GM19328 (cell line): ENCODE data around the gene EVPL.
"Not testable (repeated sequence)": the region's sequence is repeated elsewhere in the genome, so short reads cannot be mapped to it uniquely, and the experiment has no call there.

ENCODE experiments used
- ATAC-seq: cut with Tn5 transposase; IDR thresholded peaks from one replicate; pipeline ENCODE4 v1.9.1; 2021; ENCODE audit warnings: mild to moderate bottlenecking, moderate library complexity; ENCODE audit not compliant: unreplicated experiment

The EVPL gene

DNA sequence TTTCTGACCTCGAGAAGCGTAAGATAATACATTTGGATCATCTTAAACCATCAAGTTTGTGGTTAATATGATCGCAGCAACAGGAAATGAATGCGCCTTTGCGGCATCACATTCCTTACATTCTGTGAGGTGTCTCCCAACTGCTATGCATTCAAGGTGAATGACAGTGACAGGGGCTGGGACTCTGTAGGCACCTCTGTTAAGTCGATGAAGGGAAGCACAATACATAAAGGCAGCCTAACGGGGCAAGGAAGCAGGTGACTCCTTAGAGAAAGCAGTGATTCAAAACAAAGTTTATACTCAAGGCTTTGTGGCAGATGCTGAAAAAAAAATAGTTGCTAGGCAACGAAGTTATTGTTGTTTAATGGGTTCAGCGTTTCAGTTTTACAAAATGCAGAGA lies 21.6 kb upstream of the EVPL start:
- ATAC-seq: no peak

DNA sequence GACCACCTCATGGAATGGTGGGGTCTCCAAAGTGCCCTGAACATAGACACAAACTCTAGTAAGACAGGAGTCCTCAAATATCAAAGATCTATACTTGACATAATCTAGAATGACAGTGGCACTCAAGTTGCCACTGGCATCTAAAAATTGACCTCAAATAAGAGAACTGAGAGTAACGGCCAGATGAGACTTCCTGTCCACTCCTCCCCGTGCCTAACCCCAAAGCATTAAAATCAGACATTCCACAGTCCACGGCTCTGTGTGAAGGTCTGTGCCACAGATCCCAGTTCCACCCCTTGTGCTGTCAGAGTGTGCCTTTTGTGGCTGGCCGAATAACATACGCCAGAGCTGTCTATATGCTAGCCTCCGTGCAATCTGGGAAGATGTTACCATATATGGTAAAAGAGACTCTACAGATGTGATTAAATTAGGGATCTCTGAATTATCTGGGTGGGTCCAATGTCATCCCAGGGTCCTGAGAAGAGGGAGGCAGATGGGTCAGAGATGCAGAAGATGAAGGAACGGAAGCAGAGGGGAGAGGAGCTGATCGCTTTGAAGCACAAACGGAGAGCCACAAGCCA lies 21.0 kb upstream of the EVPL start:
- no peak for ATAC-seq

DNA sequence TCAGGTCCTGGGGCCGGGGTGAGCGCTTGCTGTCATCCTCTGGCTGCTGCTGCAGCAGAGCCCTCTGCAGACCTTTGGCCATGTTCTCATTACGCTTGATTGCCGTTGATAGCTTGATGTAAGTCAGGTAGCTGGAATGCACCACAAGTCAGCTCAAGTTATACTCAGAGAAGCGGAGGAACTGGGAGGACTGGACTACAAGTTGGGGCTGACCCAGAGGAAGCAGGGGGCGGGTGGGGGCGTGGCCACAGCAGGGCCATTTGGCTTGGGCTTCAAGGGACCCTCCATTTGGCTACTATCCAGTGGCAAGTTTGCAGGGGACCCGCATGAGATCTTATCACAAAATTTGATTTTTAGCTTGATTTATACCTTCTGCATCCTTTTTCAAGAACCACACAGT lies 19.0 kb upstream of the EVPL start:
- no peak for ATAC-seq

DNA sequence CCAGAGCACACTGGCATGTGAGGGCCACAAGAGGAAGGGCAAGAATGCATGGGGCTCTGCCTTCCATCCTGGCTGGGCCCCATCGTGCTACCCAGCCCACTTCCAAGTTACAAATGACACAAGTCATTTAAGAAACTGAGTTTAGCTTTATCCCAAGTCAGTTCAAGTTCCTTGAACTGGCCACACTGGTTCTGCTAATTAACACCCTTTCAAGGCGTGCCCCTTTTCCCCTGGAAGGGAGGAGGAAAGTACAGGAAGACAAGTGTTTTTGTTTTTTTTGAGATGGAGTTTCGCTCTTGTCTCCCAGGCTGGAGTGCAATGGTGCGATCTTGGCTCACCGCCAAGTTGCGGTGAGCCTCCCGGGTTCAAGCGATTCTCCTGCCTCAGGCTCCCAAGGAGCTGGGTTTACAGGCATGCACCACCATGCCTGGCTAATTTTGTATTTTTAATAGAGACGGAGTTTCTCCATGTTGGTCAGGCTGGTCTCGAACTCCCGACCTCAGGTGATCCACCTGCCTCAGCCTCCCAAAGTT lies 17.4 kb upstream of the EVPL start:
- not testable (repeated sequence) for ATAC-seq

DNA sequence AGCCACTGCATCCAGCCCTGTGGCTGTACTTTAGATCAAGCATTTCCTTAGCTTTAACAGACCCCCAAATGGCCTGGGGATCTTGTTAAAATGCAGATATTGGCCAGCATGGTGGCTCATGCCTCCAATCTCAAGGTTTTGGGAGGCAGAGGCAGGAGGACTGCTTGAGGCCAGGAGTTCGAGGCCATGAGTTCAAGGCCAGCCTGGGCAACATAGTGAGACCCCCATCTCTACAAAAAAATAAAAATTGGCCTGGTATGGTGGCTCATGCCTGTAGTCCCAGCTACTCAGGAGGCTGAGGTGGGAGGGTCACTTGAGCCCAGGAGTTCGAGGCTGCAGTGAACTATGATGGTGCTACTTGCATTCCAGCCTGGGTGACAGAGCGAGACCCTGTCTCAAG lies 15.8 kb upstream of the EVPL start:
- not testable (repeated sequence) for ATAC-seq

DNA sequence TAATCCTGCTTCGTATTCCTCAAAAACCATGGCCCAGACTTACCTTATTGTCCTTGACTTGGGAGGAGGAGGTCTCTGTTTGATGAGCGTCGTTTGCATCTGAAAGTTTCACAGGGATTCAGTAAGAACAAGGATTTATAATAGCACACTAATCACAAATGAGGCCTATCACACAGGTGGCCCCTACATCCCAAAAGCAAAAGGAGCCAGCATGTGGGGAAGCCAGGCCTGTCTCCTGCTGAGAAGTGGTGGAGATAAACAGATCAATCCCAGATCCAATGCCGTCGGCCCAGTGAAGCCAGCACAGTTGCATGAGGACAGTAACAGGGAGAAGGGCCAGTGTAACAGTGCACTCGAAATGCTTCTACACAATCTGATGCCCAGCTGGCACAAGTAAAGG lies 13.3 kb upstream of the EVPL start:
- ATAC-seq: no peak

DNA sequence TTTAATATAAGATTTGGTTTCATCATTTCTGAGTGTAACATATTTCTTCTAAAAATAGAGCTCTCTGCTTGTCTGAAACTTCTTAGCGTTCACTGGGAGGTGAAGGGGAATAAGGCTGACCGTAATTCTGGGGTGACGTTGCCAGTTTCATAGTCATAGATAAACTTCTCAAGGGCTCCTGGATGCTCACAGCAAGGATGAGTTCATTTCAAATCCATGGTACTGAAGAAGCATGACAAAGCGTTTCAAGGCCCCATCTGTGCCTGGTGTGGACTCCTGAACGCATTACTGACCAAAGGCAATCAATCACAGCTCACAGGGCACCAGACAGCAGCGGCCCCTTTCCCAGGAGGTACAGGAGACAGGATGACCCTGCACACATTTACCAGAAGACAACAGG lies 12.0 kb upstream of the EVPL start:
- ATAC-seq: no peak

DNA sequence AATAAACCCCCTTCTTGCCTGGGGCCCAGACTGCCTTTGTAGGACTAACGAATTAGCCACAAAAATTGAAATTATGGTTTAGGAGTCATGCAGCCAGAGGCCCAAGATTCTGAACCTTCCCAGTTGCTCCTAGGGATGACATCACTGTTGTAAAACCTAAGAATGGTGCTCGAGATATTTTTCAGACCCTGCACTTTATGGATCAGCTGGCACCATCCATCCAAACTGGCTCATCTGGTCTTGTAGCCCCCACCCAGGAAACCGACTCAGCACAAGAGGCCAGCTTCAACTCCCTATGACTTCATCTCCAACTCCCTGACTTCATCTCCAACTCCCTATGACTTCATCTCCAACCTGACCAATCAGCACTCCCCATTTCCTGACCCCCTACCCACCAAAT lies 10.9 kb upstream of the EVPL start:
- no peak for ATAC-seq

DNA sequence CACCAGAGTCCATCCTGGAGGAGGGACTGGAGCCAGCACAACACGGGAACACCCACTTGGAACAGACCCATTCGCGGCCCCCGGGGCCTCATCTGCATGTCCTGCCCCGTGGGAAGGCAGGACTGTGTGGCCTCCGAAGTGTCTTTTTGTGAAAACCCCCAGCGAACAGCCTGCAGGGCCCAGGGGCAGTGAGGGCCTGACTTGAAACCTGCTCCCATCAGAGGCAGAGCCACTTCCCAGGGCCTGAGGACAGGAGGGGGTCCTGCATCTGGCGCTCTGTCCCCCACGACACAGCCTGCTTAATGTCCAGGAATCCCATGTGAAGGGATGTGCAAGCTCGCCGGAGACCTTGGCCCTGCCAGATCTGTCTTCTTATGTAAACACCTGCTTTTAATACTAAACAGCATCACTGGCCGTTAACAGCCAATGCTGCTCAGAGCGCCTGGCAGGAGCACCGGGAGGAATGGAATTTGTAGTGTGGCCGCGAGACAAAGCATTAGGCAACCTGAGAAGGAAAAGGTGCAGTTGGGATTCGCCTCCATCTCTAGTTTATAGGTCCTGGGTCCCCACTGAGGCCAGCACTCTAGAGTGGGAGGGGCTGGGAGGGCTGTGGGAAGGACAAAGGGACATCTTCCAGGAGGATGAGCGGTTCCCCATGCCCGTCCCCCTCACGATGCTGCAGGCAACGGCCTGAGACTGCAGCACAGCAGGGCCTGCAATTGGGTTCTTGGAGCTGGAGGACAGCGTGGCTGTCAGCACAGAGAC lies 9.6 kb upstream of the EVPL start:
- ATAC-seq: no peak

DNA sequence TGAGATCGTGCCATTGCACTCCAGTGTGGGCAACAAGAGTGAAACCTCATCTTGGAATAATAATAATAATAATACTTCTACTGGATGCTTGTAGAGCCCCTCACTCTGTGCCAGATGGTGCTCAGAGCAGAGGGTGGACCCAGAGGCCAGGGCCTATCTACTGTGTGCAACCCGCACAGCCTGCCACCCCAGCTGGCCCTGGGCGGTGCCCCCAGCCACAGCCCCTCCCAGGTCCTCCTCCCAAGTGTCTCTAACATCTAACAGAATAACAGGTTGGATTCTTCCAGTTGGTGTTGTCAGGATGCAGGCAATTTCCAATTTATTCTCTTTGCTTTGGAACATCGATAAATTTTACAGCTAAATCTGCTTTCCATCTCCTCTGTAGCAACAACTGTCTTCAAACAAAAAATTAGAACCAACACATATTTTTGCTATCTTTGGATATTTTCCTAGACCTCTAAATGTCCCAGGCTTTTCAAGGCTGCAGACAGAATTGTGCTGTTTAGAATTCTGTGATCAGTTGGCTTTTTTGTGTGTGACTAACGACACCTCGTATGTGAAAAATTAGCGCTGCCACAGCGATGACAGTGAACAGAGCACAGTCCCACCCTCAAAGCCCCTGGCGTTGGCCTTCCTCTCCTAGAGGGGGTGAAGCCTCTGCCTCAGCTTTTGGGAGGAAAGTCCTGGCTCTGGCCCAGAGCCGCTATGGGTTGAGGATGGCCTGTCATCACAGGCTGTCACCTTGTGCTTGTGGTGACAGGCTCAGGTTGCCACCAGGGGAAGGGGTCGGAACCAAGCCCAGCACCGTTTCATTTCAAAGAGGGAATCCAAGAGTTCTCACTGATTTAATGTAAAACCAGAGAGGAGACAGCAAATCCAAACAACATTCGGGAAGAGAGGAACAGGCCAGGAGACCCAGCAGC lies 7.6 kb upstream of the EVPL start:
- ATAC-seq: no peak

DNA sequence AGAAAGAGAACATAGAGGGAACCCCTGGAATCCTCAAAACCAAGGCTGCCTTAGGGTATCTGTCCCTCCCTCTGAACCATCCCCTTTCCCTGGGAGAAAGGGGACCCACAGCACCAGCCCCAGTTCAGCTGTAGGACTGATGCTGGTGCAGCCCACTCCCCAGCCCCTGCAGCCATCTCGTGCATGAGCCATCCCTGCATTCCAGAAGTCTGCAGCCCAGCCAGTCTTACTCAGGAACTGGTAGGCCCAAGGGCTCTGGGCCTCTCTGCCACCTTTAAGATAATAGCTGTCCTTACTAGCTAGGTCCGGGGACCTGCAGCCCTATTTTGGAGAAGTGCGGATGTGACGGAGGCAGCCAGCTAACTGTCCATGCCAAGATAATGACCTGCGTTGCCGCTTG lies 6.0 kb upstream of the EVPL start:
- ATAC-seq: no peak

DNA sequence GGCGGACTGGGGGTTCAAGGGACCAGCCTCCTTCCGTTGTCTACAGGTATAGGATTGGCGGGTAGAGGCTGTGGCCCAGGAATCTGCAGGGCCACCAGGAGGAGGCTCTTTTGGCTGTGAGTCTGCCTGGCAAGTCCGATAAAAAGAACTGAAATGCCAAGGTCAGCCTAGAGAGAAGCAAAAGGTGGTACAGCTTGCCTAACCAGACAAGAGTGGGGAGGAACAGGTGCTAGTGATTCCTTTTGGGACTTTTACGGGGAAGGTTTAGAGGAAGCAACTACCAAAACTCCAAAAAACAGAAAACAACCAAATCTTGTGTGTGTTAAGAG lies 5.6 kb upstream of the EVPL start:
- ATAC-seq: no peak

DNA sequence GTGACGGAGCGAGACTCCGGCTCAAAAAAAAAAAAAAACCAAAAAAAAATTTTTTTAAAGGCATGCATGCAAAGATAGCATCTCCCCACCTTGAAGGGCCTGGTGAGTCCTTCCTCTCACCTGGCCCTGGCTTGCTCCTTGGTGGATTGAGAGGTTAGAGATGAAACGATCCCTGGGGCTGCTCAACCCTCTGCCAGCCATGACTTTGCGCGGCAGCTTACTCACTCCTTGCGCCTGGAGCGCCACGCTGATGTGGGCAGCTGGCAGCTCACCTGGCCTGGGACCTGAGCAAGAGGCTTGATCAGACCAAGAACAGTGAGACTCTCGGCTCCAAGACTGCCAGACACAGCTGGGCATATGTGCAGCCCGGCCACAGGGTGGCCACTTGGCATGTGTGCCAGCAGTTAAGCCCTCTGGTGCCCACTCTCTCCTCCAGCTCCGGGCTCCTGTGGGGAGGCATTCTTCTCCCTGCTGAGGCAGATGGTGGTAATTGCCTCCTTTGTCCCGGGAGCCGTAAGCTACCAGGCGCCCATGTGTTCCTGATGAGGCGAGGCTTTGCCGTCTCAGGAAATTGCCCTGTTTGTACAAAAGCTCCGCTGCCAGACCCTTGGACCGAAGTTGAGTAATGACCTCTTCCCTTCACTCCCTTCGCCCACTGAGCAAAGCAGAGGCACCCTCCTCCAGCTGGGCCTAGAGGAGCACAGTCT lies 5.1 kb upstream of the EVPL start:
- no peak for ATAC-seq

DNA sequence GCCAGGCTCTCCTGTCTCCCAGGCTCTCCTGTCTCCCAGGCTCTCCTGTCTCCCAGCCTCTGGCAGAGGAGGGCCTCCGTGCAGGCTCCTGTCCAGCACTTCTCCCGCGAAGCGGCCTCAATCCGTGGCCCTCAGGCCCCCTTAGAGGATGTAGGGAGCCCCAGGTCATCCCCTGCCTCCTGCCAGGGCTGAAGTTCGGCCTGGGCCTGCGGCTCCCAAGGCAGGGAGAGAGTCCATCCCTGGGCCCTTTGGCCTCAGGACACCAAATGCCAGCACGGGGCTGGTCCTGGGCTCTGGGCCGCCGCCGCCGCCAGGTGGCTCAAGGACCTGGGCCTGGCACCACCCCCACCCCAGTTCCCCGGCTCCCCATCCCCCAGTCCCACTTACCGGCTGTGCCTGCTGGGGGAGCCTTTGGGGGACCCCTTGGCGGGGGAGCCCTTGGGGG lies 370 bp downstream of the EVPL start:
- no peak for ATAC-seq

DNA sequence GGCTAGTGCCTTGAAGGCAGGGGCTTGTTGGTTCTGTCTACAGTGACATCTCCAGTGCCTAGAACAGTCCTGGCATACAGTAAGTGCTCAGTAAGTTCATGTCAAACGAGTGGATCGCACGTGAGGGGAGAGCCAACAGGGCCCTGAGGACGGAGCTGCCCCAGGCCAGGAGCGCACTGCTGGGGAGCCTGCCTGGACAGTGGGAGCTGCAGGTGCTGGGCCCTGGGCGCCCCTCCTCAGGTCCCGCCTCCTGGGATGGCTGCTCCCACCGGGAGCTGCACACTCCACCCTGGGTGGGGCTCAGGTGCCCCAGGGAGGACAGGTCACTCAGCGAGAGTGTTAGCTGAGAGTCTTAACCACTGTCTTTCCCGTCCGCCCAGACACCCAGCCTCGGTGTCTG lies 1.8 kb downstream of the EVPL start:
- ATAC-seq: no peak

DNA sequence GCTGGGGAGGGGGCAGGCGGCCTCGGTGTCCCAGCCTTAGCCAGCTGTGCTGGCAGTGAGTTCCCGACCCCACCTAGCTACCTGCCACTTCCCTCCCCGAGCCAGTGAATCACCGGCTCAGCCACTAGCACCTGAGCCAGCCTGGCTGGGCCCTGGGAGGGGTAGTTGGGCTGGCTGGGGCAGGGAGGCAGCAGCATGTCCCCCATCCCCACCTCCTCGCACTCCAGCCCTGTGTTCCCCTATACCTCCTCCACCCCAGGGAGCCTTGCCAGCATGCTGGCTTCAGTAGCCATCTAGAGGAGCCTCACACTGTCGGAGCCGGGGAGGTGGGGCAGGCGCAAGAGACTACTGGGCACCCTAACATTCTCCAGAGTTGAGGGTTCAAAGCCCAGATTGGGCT lies 2.8 kb downstream of the EVPL start:
- ATAC-seq: no peak

DNA sequence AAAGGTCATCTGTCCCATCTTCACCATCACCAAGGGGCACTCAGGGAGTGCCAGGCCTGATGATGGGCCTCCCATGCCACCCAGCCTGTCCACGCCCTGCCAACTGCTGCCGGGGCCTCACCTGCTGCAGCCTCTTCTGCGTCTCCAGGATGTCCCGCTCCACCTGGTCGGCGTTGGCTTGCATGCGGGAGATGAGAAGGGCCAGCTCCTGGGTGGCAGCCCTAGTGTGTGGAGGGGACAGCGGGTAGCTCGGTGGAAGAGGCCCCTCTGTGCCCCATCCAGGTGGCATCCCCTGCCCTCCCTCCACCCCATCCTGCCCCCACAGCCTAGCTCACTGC lies 3.2 kb downstream of the EVPL start:
- no peak for ATAC-seq

DNA sequence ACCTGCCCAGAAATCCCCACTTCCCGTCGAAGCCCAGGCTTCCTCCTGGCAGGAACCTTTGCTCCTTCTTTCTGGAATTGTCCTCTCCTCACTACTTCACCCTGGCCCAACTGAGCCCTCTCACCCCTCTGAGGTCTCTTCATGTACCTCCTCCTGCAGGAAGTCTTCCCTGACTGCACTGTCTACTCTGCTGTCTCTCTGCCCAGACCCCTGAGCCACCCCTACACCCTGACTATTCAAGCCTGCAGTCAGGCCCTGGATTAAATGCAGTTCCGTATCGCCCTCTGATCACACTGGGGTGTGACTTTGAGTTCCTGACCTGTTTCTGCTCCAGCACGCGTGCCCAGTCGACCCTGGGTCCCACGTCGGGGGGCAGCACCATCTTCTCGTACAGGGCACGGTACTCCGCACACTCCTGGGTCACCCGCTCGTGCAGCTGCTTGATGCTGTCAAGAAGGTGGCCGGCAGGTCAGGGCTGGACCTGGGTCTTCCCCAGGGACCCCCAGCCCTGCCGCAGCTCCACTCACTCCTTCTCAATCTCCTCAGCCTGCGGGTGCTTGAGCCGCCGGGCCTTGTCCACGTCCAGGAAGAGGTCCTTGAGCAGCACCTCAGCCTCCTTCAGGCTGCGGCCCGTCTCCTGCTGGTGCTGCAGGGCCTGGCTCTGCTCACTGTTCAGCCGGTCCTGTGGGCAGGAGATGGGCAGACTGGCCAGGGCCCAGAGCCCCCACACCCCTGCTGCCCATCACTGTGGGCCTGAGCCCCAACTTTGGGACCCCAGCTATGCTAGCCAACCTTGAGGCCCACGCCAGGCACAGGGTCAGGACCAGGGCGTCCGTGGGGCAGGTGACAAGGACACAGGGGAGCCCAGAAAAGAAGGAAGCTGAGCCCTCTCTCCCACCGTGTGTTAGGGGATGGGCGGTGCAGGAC lies 3.9 kb downstream of the EVPL start:
- ATAC-seq: no peak

DNA sequence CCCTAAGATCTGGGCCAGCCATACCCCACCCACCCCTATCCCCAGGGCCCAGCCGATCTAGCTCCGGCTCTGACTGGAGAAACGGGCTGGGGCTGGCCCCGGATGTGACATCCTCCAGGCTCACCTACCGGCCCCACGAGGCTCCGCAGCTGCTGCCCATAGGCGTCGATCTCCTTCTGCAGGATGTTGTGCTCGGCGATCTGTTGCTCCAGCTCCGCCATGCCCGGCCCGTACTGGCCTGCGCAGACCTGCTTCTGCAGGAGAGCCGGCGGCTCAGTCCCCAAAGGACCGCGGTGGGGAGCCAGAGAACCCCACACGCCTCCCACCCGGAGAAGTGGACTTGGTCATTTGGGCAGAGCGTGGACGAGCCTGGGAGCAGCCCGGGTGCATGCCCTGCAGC lies 4.8 kb downstream of the EVPL start:
- no peak for ATAC-seq

DNA sequence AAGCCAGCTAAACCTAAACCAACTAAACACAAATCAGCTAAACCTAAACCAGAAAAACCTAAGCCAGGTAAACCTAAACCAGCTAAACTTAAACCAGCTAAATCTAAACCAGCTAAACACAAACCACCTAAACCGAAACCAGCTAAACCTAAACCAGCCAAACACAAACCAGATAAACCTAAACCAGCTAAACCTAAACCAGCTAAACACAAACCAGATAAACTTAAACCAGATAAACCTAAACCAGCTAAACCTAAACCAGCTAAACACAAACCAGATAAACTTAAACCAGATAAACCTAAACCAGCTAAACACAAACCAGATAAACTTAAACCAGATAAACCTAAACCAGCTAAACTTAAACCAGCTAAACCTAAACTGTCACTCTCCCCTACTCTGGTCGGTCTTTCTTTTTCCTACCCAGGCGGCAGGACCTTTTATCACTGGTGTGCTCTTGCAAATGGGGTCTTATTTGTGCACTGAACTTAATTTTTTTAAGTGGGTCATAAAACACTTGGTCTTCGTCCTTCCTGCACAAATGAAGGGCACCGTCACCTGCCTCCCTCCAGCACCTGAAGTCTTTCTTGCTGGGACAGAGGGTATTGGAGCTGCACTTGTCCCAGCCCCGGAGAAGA lies 7.2 kb downstream of the EVPL start:
- no peak for ATAC-seq
